ENCODE data around the gene CLEC16A. TPM values are rescaled to one million over a fixed set of nuclear protein-coding genes. Genes with fewer than 3 reads are reported as not detected.

The CLEC16A gene
- total RNA-seq, 1 donor from 2014 or later = 7.8 TPM

DNA sequence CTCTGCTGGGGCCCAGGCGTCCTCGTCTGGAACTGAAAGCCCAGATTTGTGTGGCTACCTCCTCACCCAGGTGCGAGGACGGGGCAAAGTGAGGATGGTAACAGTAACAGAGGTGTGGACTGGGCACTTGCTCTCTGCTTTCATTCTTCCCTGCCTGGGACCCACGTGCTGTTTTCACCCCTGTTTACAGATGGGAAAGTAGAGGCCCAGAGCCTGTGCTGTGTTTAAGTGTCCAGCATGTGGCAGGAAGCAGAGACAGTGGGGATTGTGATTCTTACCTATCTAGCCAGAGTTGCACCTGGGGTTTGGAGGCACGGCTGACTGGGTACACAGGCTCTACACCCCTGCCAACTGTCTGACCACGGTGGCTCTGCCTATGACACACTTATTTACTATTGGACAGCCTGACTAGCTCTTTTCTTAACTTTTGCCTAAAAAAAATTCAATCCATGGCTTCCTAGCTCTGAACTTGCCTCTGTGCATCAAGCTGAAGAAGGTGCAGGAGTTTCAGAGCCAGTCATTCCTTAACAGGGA is 155.4 kb downstream of the CLEC16A start:
- peaks cover 46% of the 10 kb centered on the region for H3K4me1 Mint-ChIP-seq
- peaks cover 6% of the 10 kb centered on the region for H3K27me3 Mint-ChIP-seq (ENCODE audit: insufficient read depth, low read depth)
- Histone ChIP-seq H4K20me1 (ENCODE audit: low read depth) (no peaks in the 10 kb centered on the region), H3F3A (ENCODE audit: low read depth) (no peaks in the 10 kb centered on the region), H3K27me3 (no peaks in the 10 kb centered on the region), H3K4me2 (no peak overlapping the region), H3K36me3 (no peaks in the 10 kb centered on the region), H2AFZ (replicated peaks) (no peak overlapping the region), H3K9me3 (ENCODE audit: low read depth) (no peaks in the 10 kb centered on the region), H3K4me1 (peaks cover 7% of the 10 kb centered on the region), H3K4me3 (no peak overlapping the region), H3K9ac (no peak overlapping the region), H3K79me2 (ENCODE audit: low read depth) (no peaks in the 10 kb centered on the region), H3K27ac (no peak overlapping the region)
- H3K27ac Mint-ChIP-seq = no peak overlapping the region
- H3K36me3 Mint-ChIP-seq = no peaks in the 10 kb centered on the region
- no peak overlapping the region for H3K4me3 Mint-ChIP-seq
- TF ChIP-seq EZH2 (IDR thresholded peaks at IDR 0.05) (no peak), EZH2phosphoT487 (IDR thresholded peaks at IDR 0.05) (no peak), CTCF (IDR thresholded peaks at IDR 0.05) (no peak)
- DNase-seq (ENCODE audit: low spot score) = no peak
- H3K9me3 Mint-ChIP-seq = no peaks in the 10 kb centered on the region

DNA sequence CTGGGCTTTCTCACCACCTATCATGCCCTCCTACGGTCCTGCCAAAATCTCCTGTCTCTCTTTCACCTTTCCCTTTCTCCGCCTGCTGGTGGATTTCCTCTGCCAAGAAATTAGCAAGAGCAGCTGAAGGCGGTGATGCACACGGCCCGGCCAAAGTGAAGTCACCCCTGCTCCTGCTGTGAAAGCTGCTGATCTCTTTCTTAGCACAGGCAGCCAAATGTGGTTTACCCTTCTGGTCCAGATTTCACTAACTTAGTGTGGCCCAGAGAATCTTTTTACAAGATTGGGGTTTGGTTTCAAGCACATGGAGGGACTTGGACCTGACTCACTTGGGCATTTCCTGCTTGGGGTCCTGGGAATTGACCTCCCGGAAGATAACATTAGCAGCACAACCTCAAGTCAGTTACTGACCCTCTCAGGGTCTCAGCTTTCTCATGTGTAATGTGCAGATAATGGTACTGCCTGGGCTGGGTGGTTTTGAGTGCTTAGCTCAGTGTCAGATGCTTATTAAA is 155.9 kb downstream of the CLEC16A start:
- Histone ChIP-seq H3K4me2 (no peak overlapping the region), H3K79me2 (ENCODE audit: low read depth) (no peaks in the 10 kb centered on the region), H3F3A (ENCODE audit: low read depth) (no peaks in the 10 kb centered on the region), H3K9me3 (ENCODE audit: low read depth) (no peaks in the 10 kb centered on the region), H3K27ac (no peak overlapping the region), H2AFZ (replicated peaks) (no peak overlapping the region), H3K27me3 (no peaks in the 10 kb centered on the region), H3K4me1 (peaks cover 7% of the 10 kb centered on the region), H3K4me3 (no peak overlapping the region), H3K36me3 (no peaks in the 10 kb centered on the region), H3K9ac (no peak overlapping the region), H4K20me1 (ENCODE audit: low read depth) (no peaks in the 10 kb centered on the region)
- peak; percentile 70 for DNase-seq (ENCODE audit: low spot score)
- no peak for TF ChIP-seq EZH2 (IDR thresholded peaks at IDR 0.05)
- TF ChIP-seq EZH2phosphoT487 (IDR thresholded peaks at IDR 0.05) = no peak
- peak; percentile 30 for TF ChIP-seq CTCF (IDR thresholded peaks at IDR 0.05)
- Mint-ChIP-seq H3K4me1 (peaks cover 46% of the 10 kb centered on the region), H3K27me3 (ENCODE audit: insufficient read depth, low read depth) (peaks cover 6% of the 10 kb centered on the region), H3K27ac (no peak overlapping the region), H3K4me3 (no peak overlapping the region), H3K9me3 (no peaks in the 10 kb centered on the region), H3K36me3 (no peaks in the 10 kb centered on the region)

GRCh38 chr16:11101283-11101682 is 156.9 kb downstream of the CLEC16A start:
- Histone ChIP-seq H3K27ac (no peak overlapping the region), H3K9ac (no peak overlapping the region)
- H3K27ac Mint-ChIP-seq = peak overlapping the region; percentile 27

More at GRCh38 chr16:11101283-11101682, 156.9 kb downstream of the CLEC16A start:
- Histone ChIP-seq H3K4me2 (no peak overlapping the region), H3K36me3 (no peaks in the 10 kb centered on the region), H2AFZ (replicated peaks) (no peak overlapping the region), H3K27me3 (no peaks in the 10 kb centered on the region), H4K20me1 (ENCODE audit: low read depth) (no peaks in the 10 kb centered on the region), H3K79me2 (ENCODE audit: low read depth) (no peaks in the 10 kb centered on the region), H3K4me3 (no peak overlapping the region), H3K4me1 (peaks cover 7% of the 10 kb centered on the region), H3F3A (ENCODE audit: low read depth) (no peaks in the 10 kb centered on the region), H3K9me3 (ENCODE audit: low read depth) (no peaks in the 10 kb centered on the region)
- Mint-ChIP-seq H3K4me3 (no peak overlapping the region), H3K36me3 (no peaks in the 10 kb centered on the region), H3K27me3 (ENCODE audit: insufficient read depth, low read depth) (peaks cover 6% of the 10 kb centered on the region), H3K4me1 (peaks cover 46% of the 10 kb centered on the region), H3K9me3 (no peaks in the 10 kb centered on the region)
- no peak for DNase-seq (ENCODE audit: low spot score)
- TF ChIP-seq CTCF (IDR thresholded peaks at IDR 0.05) (no peak), EZH2phosphoT487 (IDR thresholded peaks at IDR 0.05) (no peak), EZH2 (IDR thresholded peaks at IDR 0.05) (no peak)
